A549 (cell line): Measurements from ENCODE around the gene TCF12. TPM values are rescaled to one million over a fixed set of nuclear protein-coding genes. Genes with fewer than 3 reads are reported as not detected.

Experiments
- ATAC-seq, 2 experiments: fragments of 200-7000 bp in 1 of 2; fragments of >200 bp in 1 of 2; cut with Nextera tagmentation in 1 of 2; cut with Tn5 transposase in 1 of 2; 3 replicates each; pipeline versions ENCODE4 v1.8.0 to v1.9.1; 2018 to 2020; ENCODE audit warnings: mild to moderate bottlenecking in 1 of 2, moderate library complexity in 1 of 2
- CTCF ChIA-PET: fragments of 300-600 bp; sonication (Branson Sonifier 250); formaldehyde crosslinking; extraction: SDS; loops from one replicate; lab custom pipeline; 2021; ENCODE audit warnings: antibody characterized with exemption, inconsistent platforms; lab: Yijun Ruan, JAX
- POLR2A ChIA-PET: fragments of 350-600 bp; formaldehyde crosslinking; extraction: SDS; loops from one replicate; lab custom pipeline; 2021; ENCODE audit warnings: antibody characterized with exemption, inconsistent platforms; lab: Yijun Ruan, JAX
- DNase-seq, 2 experiments: peaks; one replicate each; pipeline versions ENCODE4 v3.0.0 to v3.0.0-alpha.2; 2011 to 2016; ENCODE audit warnings: low read depth in 1 of 2, low spot score in 1 of 2
- FAIRE-seq: peaks from 2 replicates; lab custom pipeline; 2011; peaks lifted over from hg19 to GRCh38; lab: Jason Lieb, UNC
- H3K27ac ChIP-seq, 2 experiments: fragments of >200 bp; sonication (Bioruptor Twin); formaldehyde crosslinking; 3 replicates each; pipeline ENCODE4 v1.5.1; 2016 to 2017
- H3K4me1 ChIP-seq: fragments of >200 bp; sonication (Bioruptor Twin); formaldehyde crosslinking; 3 replicates; pipeline ENCODE4 v1.6.1; 2016
- H3K4me2 ChIP-seq: fragments of >200 bp; sonication (Bioruptor Twin); formaldehyde crosslinking; 3 replicates; pipeline ENCODE4 v1.6.1; 2016
- H3K4me3 ChIP-seq: fragments of >200 bp; sonication (Bioruptor Twin); formaldehyde crosslinking; 3 replicates; pipeline ENCODE4 v1.5.1; 2016
- H3K9me3 ChIP-seq: fragments of >200 bp; sonication (Bioruptor Twin); formaldehyde crosslinking; 3 replicates; pipeline ENCODE4 v1.6.1; 2016
- BHLHE40 ChIP-seq: IDR thresholded peaks from 2 replicates; pipeline ENCODE4 v1.6.1; 2012; ENCODE audit warnings: low read depth, low read length, inconsistent platforms
- CEBPB ChIP-seq, 2 experiments: fragments of >200 bp in 1 of 2; sonication (Bioruptor Twin) in 1 of 2; formaldehyde crosslinking in 1 of 2; IDR thresholded peaks; 2 replicates each; pipeline ENCODE4 v1.6.1; 2012 to 2016
- EP300 ChIP-seq, 2 experiments: fragments of >200 bp; sonication (Bioruptor Twin); formaldehyde crosslinking; IDR thresholded peaks; 2 replicates in 1 of 2; 3 replicates in 1 of 2; pipeline ENCODE4 v1.6.1; 2016 to 2017
- ESRRA ChIP-seq: fragments of 150-350 bp; IDR thresholded peaks from 2 replicates; pipeline ENCODE4 v1.6.1; 2014; ENCODE audit warnings: mild to moderate bottlenecking, low read length, borderline replicate concordance
- FOSL2 ChIP-seq, 2 experiments: fragments of 450-650 bp in 1 of 2; fragments of >200 bp in 1 of 2; sonication (Bioruptor Twin) in 1 of 2; formaldehyde crosslinking; IDR thresholded peaks; 2 replicates each; pipeline versions ENCODE4 v1.5.0 to v1.6.1; 2016 to 2020; ENCODE audit warnings: mild to moderate bottlenecking in 1 of 2, moderate library complexity in 1 of 2
- GATA3 ChIP-seq: IDR thresholded peaks from 2 replicates; pipeline ENCODE4 v1.6.1; 2012; ENCODE audit warnings: borderline replicate concordance
- HOXB5 ChIP-seq: fragments of 250-450 bp; sonication (Bioruptor Pico); IDR thresholded peaks from 2 replicates; pipeline ENCODE4 v1.5.0; 2020; ENCODE audit warnings: mild to moderate bottlenecking, moderate library complexity
- KDM5A ChIP-seq: fragments of 200-600 bp; sonication (generic); IDR thresholded peaks from 2 replicates; pipeline ENCODE4 v1.6.1; 2016; ENCODE audit warnings: antibody characterized with exemption, mild to moderate bottlenecking
- MAFK ChIP-seq: fragments of 450-650 bp; IDR thresholded peaks from 2 replicates; pipeline ENCODE4 v1.6.1; 2014; ENCODE audit not compliant: partially characterized antibody
- MAZ ChIP-seq: fragments of 150-350 bp; IDR thresholded peaks from 2 replicates; pipeline ENCODE4 v1.6.1; 2014; ENCODE audit warnings: antibody characterized with exemption, low read depth, low read length, borderline replicate concordance
- POLR2A ChIP-seq: IDR thresholded peaks from 2 replicates; pipeline ENCODE4 v1.6.1; 2012; ENCODE audit warnings: mild to moderate bottlenecking, low read length
- RAD21 ChIP-seq, 2 experiments: fragments of >200 bp in 1 of 2; sonication (Bioruptor Twin) in 1 of 2; formaldehyde crosslinking in 1 of 2; IDR thresholded peaks in 1 of 2; conservative IDR thresholded peaks in 1 of 2; 2 replicates in 1 of 2; 3 replicates in 1 of 2; pipeline ENCODE4 v1.6.1; 2012 to 2018; ENCODE audit warnings: inconsistent platforms in 1 of 2
- RFX5 ChIP-seq: fragments of 450-650 bp; IDR thresholded peaks from 2 replicates; pipeline ENCODE4 v1.7.1; 2014; ENCODE audit warnings: antibody characterized with exemption, mild to moderate bottlenecking, moderate library complexity
- RNF2 ChIP-seq: fragments of 200-600 bp; sonication (generic); IDR thresholded peaks from 2 replicates; pipeline ENCODE4 v1.6.1; 2016; ENCODE audit warnings: low read depth, mild to moderate bottlenecking, antibody characterized with exemption, moderate library complexity, borderline replicate concordance
- SMC3 ChIP-seq: fragments of >200 bp; sonication (Bioruptor Twin); formaldehyde crosslinking; IDR thresholded peaks from 3 replicates; pipeline ENCODE4 v1.6.1; 2018; ENCODE audit warnings: inconsistent platforms
- TFCP2L1 ChIP-seq: fragments of 250-450 bp; sonication (Bioruptor Pico); IDR thresholded peaks from 2 replicates; pipeline ENCODE4 v1.5.0; 2021; ENCODE audit warnings: mild to moderate bottlenecking
- ZC3H11A ChIP-seq: fragments of 450-650 bp; IDR thresholded peaks from 2 replicates; pipeline ENCODE4 v1.6.1; 2014; ENCODE audit warnings: antibody characterized with exemption, mild to moderate bottlenecking
- ZFP36 ChIP-seq: fragments of 450-650 bp; IDR thresholded peaks from 2 replicates; pipeline ENCODE4 v1.6.1; 2014; ENCODE audit warnings: borderline replicate concordance; ENCODE audit not compliant: partially characterized antibody
- WGBS: methylation state at CpG from one replicate; pipeline ENCODE4 v1.1.6; 2017; ENCODE audit errors: missing lambda C conversion rate; 5-methylcytosine and 5-hydroxymethylcytosine counted together
- polyA plus RNA-seq, 4 experiments: library from polyadenylated mRNA; depleted of rRNA in 3 of 4; stranded (reverse); fragments of >200 nt; fragmentation: RNase III in 1 of 4; extraction: RNeasy Plus Mini Kit Qiagen cat#74134 plus additional on column Dnase treatment in 1 of 4; gene quantifications; 2 replicates in 3 of 4; 3 replicates in 1 of 4; pipeline ENCODE4 v1.2.3, GENCODE V29; 2011 to 2017
- TF ChIP-seq, protein P1 (sequence below): fragments of >200 bp; sonication (Bioruptor Twin); formaldehyde crosslinking; IDR thresholded peaks from 3 replicates; pipeline ENCODE4 v1.5.1; 2016
- TF ChIP-seq, protein P2 (sequence below): fragments of 250-450 bp; sonication (Bioruptor Pico); IDR thresholded peaks from 2 replicates; pipeline ENCODE4 v1.5.0; 2020; ENCODE audit warnings: low read depth, mild to moderate bottlenecking, moderate library complexity
- TF ChIP-seq, protein P3 (sequence below): fragments of >200 bp; sonication (Bioruptor Twin); formaldehyde crosslinking; IDR thresholded peaks from 3 replicates; pipeline ENCODE4 v1.6.1; 2016
- TF ChIP-seq, protein P4 (sequence below): IDR thresholded peaks from 2 replicates; pipeline ENCODE4 v1.6.1; 2012; ENCODE audit warnings: low read depth, borderline replicate concordance

TCF12 gene
- polyA plus RNA-seq, 2 of the 4 experiments (the other 2 are of a cell fraction): 36.3 to 121 TPM

DNA sequence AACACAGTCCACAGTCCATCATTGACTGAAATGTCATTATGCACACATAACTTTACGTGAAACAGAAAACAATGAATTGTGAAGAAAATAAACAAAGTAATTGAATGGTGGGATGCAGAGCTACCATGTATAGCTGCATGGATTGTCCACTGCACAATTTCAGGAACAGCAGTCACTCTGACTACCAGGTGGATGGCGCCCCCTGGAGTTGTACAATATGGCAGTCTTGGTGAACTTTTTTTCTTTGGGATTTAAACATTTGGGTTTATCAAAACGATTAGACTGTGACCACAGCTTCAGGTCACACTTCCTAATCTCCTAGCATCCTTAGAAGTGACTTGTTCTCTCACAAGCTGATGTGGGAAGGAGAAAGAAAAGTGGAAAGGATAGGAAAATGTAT, 48.9 kb upstream of the TCF12 start:
- POLR2A ChIA-PET: interaction anchor here (1.0 kb wide), 1 partner anchor 136 kb away, joined by 4 read pairs; the partner anchor contains the start of gene ZNF280D
- CTCF ChIA-PET: interaction anchor here (0.7 to 2.3 kb wide), 16 partner anchors 13 to 437 kb away, joined by 3 to 19 read pairs (median 4); partner anchors contain the start of gene TCF12
- 41% methylated on average over 3 of the region's 3 CpGs for WGBS
- ATAC-seq: peak; percentile 28 to 52; a peak in 2 of 6 replicates
- TF ChIP-seq KDM5A: no peak
- TF ChIP-seq FOSL2 (IDR thresholded peaks at IDR 0.05): no peak
- TF ChIP-seq FOSL2 (CRISPR knock-in tag; IDR thresholded peaks at IDR 0.05): no peak
- peak; percentile 67 for TF ChIP-seq SMC3
- TF ChIP-seq, protein P1, sequence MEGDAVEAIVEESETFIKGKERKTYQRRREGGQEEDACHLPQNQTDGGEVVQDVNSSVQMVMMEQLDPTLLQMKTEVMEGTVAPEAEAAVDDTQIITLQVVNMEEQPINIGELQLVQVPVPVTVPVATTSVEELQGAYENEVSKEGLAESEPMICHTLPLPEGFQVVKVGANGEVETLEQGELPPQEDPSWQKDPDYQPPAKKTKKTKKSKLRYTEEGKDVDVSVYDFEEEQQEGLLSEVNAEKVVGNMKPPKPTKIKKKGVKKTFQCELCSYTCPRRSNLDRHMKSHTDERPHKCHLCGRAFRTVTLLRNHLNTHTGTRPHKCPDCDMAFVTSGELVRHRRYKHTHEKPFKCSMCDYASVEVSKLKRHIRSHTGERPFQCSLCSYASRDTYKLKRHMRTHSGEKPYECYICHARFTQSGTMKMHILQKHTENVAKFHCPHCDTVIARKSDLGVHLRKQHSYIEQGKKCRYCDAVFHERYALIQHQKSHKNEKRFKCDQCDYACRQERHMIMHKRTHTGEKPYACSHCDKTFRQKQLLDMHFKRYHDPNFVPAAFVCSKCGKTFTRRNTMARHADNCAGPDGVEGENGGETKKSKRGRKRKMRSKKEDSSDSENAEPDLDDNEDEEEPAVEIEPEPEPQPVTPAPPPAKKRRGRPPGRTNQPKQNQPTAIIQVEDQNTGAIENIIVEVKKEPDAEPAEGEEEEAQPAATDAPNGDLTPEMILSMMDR: peak; percentile 72
- no peak for TF ChIP-seq RFX5
- no peak for TF ChIP-seq POLR2A
- TF ChIP-seq RNF2: no peak
- TF ChIP-seq RAD21 (conservative IDR thresholded peaks at IDR 0.05 in 1 of 2, IDR thresholded peaks at IDR 0.05 in 1 of 2): peak; percentile 73 to 77
- no peak for TF ChIP-seq ZFP36
- no peak for TF ChIP-seq MAFK
- Histone ChIP-seq H3K4me3 (no peak overlapping the region), H3K4me2 (no peak overlapping the region), H3K9me3 (no peaks in the 10 kb centered on the region), H3K27ac (no peak overlapping the region), H3K4me1 (peaks cover 15% of the 10 kb centered on the region)
- no peak for FAIRE-seq
- DNase-seq: peak in 1 of 2 experiments; percentile 61

DNA sequence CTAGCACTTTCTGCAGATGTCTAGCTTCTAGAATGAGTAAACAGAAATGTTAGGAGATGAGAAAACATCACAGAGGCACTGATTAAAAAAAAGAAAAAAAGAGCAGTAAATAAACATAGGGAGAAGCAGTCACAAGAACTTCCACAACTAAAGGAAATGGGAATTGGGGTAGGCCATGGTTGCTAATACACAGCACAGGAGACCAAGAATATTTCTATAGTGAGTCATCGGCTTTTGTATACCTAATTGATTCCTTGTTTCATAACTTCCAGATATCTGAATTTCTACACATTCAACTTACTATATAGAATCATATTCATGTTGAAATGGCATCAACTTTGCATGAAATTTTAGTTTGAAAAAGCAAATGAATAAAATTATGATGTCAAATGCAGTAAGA, 47.3 kb upstream of the TCF12 start:
- POLR2A ChIA-PET: no interaction called here

DNA sequence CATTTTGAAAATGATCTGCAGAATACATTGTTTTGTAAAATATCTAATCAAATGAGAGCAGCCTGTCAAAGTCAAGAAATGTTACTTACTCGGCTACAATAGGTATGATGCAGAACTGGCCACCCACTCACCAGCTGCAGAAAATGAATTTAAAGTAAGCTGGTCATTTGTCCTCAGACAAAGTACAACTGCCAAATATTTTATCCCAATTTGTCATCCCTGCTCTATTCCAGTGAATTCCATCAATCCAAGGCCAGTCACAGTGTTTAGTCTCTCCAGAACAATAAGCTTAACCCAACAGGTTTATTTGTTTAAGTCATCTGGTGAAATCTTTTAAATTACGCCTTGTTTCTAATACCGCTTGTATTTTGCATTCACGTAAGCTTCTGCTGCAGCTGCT, 46.6 kb upstream of the TCF12 start:
- H3K4me1 ChIP-seq: peaks cover 15% of the 10 kb centered on the region
- no peak for FAIRE-seq
- POLR2A ChIA-PET: no interaction called here
- 85% methylated on average over 4 of the region's 4 CpGs for WGBS
- H3K4me3 ChIP-seq: no peak overlapping the region
- no peak for TF ChIP-seq CEBPB (IDR thresholded peaks at IDR 0.05)
- no peak for TF ChIP-seq POLR2A
- TF ChIP-seq, all 56 proteins: peak for 0
- no peaks in the 10 kb centered on the region for H3K9me3 ChIP-seq
- no peak for ATAC-seq
- CTCF ChIA-PET: interaction anchor here (0.9 to 2.1 kb wide), 3 partner anchors 11 to 267 kb away, joined by 3 to 5 read pairs (median 3); no protein-coding TSS in a partner anchor
- no peak for DNase-seq
- H3K27ac ChIP-seq: no peak overlapping the region
- H3K4me2 ChIP-seq: peak overlapping the region; percentile 47

More for the DNA sequence above, 47.3 kb upstream of the TCF12 start:
- DNase-seq: peak; percentile 18 to 53
- CTCF ChIA-PET: interaction anchor here (0.9 to 1.2 kb wide), 2 partner anchors 60 to 267 kb away, joined by 3 read pairs; no protein-coding TSS in a partner anchor
- no peaks in the 10 kb centered on the region for H3K9me3 ChIP-seq
- ATAC-seq: peak in 1 of 2 experiments; percentile 67; a peak in 3 of 6 replicates
- no peak overlapping the region for H3K27ac ChIP-seq
- no peak for FAIRE-seq
- H3K4me1 ChIP-seq: peaks cover 15% of the 10 kb centered on the region
- WGBS: 2% methylated on average over 1 of the region's 1 CpG
- no peak overlapping the region for H3K4me3 ChIP-seq
- 0 out of 2 replicates have a peak, but pooled peaks have one; percentile 42 for TF ChIP-seq FOSL2 (IDR thresholded peaks at IDR 0.05)
- TF ChIP-seq FOSL2 (CRISPR knock-in tag; IDR thresholded peaks at IDR 0.05): peak; percentile 78
- TF ChIP-seq CEBPB (IDR thresholded peaks at IDR 0.05): peak in 1 of 2 experiments; percentile 20; a peak in 1 of 4 replicates
- no peak for TF ChIP-seq MAZ
- H3K4me2 ChIP-seq: peak overlapping the region; percentile 47

DNA sequence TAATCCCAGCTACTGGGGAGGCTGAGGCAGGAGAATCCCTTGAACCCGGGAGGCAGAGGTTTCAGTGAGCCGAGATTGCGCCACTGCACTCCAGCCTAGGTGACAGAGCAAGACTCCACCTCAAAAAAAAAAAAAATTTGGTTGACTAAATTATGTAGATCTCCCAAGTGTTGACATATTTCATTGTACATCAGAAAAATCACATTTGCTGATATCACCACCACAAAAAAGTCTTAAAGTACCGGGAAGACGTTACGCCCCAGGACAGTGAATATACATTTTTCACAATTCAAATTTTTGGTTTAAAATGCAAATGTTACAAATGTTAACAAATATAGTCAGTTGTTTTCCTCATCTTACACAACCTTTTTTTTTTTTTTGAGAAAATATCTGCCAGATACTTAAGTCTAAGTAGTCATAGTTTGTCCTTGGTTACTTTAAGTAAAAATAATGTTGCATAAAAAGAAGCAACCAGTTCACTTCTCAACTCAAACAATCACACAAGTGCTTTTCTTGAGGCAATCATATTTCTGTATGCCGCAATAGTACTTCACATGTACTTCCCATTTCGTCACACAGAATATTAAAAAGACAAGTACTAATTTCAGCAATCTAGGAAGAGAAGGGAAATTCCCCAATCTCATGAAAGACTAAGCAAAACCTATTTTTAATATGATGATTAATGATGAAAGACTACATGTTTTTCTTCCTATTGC, 41.0 kb upstream of the TCF12 start:
- H3K4me1 ChIP-seq: no peaks in the 10 kb centered on the region
- H3K27ac ChIP-seq: no peak overlapping the region
- FAIRE-seq: peak; percentile 13
- WGBS: 92% methylated on average over 8 of the region's 8 CpGs
- ChIA-PET POLR2A (no interaction called here), CTCF (no interaction called here)
- H3K9me3 ChIP-seq: no peaks in the 10 kb centered on the region
- H3K4me3 ChIP-seq: no peak overlapping the region
- H3K4me2 ChIP-seq: no peak overlapping the region
- ATAC-seq: no peak
- DNase-seq: no peak
- TF ChIP-seq, protein P2, sequence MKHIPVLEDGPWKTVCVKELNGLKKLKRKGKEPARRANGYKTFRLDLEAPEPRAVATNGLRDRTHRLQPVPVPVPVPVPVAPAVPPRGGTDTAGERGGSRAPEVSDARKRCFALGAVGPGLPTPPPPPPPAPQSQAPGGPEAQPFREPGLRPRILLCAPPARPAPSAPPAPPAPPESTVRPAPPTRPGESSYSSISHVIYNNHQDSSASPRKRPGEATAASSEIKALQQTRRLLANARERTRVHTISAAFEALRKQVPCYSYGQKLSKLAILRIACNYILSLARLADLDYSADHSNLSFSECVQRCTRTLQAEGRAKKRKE (CRISPR knock-in tag): no peak
- TF ChIP-seq ZC3H11A: no peak
- TF ChIP-seq BHLHE40: no peak
- no peak for TF ChIP-seq ZFP36
- TF ChIP-seq, protein P3, sequence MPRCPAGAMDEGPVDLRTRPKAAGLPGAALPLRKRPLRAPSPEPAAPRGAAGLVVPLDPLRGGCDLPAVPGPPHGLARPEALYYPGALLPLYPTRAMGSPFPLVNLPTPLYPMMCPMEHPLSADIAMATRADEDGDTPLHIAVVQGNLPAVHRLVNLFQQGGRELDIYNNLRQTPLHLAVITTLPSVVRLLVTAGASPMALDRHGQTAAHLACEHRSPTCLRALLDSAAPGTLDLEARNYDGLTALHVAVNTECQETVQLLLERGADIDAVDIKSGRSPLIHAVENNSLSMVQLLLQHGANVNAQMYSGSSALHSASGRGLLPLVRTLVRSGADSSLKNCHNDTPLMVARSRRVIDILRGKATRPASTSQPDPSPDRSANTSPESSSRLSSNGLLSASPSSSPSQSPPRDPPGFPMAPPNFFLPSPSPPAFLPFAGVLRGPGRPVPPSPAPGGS: no peak
- no peak for TF ChIP-seq POLR2A
- no peak for TF ChIP-seq GATA3
- TF ChIP-seq, protein P4, sequence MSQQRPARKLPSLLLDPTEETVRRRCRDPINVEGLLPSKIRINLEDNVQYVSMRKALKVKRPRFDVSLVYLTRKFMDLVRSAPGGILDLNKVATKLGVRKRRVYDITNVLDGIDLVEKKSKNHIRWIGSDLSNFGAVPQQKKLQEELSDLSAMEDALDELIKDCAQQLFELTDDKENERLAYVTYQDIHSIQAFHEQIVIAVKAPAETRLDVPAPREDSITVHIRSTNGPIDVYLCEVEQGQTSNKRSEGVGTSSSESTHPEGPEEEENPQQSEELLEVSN: no peak
- no peak for TF ChIP-seq TFCP2L1
- no peak for TF ChIP-seq MAFK
- no peak for TF ChIP-seq RAD21 (conservative IDR thresholded peaks at IDR 0.05 in 1 of 2, IDR thresholded peaks at IDR 0.05 in 1 of 2)
- TF ChIP-seq ESRRA: no peak
- TF ChIP-seq HOXB5 (CRISPR knock-in tag): no peak
- TF ChIP-seq EP300 (IDR thresholded peaks at IDR 0.05): no peak
